Left ventricle myocardium inferior (tissue), 1 donor: ENCODE data around the gene GOLGA6C. TPM values are rescaled to one million over a fixed set of nuclear protein-coding genes. Genes with fewer than 3 reads are reported as not detected.
"Not testable (repeated sequence)": the region's sequence is repeated elsewhere in the genome, so short reads cannot be mapped to it uniquely, and the experiment has no call there.

Experiments used
- DNase-seq: peaks from one replicate; pipeline ENCODE4 v3.0.0-alpha.2; 2020
- H3K27ac ChIP-seq: fragments of 200-600 bp; replicated peaks from 2 replicates; pipeline ENCODE4 v1.8.0; 2021
- H3K27me3 ChIP-seq: fragments of 200-600 bp; 2 replicates; pipeline ENCODE4 v1.8.0; 2021; ENCODE audit warnings: low read depth
- H3K36me3 ChIP-seq: fragments of 200-600 bp; 2 replicates; pipeline ENCODE4 v1.8.0; 2021
- H3K4me1 ChIP-seq: fragments of 200-600 bp; 2 replicates; pipeline ENCODE4 v1.8.0; 2021
- H3K4me3 ChIP-seq: fragments of 200-600 bp; 2 replicates; pipeline ENCODE4 v1.8.0; 2021; ENCODE audit warnings: mild to moderate bottlenecking, moderate library complexity
- H3K9me3 ChIP-seq: fragments of 200-600 bp; replicated peaks from 2 replicates; pipeline ENCODE4 v1.8.0; 2021
- CTCF ChIP-seq: fragments of 200-600 bp; IDR thresholded peaks from 2 replicates; pipeline ENCODE4 v1.8.0; 2021; ENCODE audit warnings: antibody characterized with exemption, mild to moderate bottlenecking, borderline replicate concordance
- intact Hi-C: fragments of 100-400 bp; cut with micrococcal nuclease; formaldehyde crosslinking; loops from one replicate; pipeline ENCODE4 v1.11.0; 2022
- total RNA-seq: library from RNA; stranded (reverse); fragmentation: NEBNext Ultra II Directional; extraction: Animal tissue kit (Norgen Biotek cat#: 25700); gene quantifications from one replicate; pipeline ENCODE4 v1.2.1, GENCODE V29; 2021
- donor health status: DM: no; HTN: yes; CAD: no; lungs with severe emphysema.

Gene GOLGA6C
- total RNA-seq, 1 donor from 2014 or later = not detected

- intact Hi-C loops = loop anchor here (10.0 kb wide), 1 partner anchor 75 kb away; no protein-coding TSS in a partner anchor
- no peak for TF ChIP-seq CTCF
These were observed 51.6 kb downstream of the GOLGA6C start for GRCh38 chr15:75309711-75310110.

GRCh38 chr15:75312548-75312947 is 54.4 kb downstream of the GOLGA6C start:
- not testable (repeated sequence) for H3K36me3 ChIP-seq, H3K9me3 ChIP-seq, H3K27ac ChIP-seq

More at GRCh38 chr15:75309711-75310110, 51.6 kb downstream of the GOLGA6C start:
- no peak for DNase-seq
- Histone ChIP-seq H3K9me3 (no peaks in the 10 kb centered on the region), H3K4me3 (no peak overlapping the region), H3K36me3 (no peaks in the 10 kb centered on the region), H3K4me1 (no peaks in the 10 kb centered on the region), H3K27me3 (peaks cover 64% of the 10 kb centered on the region), H3K27ac (no peak overlapping the region)

GRCh38 chr15:75313116-75313845 is 55.1 kb downstream of the GOLGA6C start:
- H3K36me3 ChIP-seq = no peaks in the 10 kb centered on the region
- no peaks in the 10 kb centered on the region for H3K9me3 ChIP-seq
- no peak overlapping the region for H3K4me3 ChIP-seq
- no peak for TF ChIP-seq CTCF
- peaks cover 29% of the 10 kb centered on the region for H3K27me3 ChIP-seq
- no peak overlapping the region for H3K27ac ChIP-seq
- H3K4me1 ChIP-seq = no peaks in the 10 kb centered on the region
- no peak for DNase-seq
- intact Hi-C loops = no loop called here

More at GRCh38 chr15:75312548-75312947, 54.4 kb downstream of the GOLGA6C start:
- DNase-seq, H3K4me3 ChIP-seq, intact Hi-C loops, H3K4me1 ChIP-seq: not testable (repeated sequence)
- H3K27me3 ChIP-seq = peaks cover 36% of the 10 kb centered on the region

GRCh38 chr15:75314552-75315290 is 56.6 kb downstream of the GOLGA6C start:
- no peak for TF ChIP-seq CTCF
- peaks cover 15% of the 10 kb centered on the region for H3K27me3 ChIP-seq
- intact Hi-C loops = no loop called here
- no peak for DNase-seq
- no peak overlapping the region for H3K4me3 ChIP-seq
- H3K27ac ChIP-seq = no peak overlapping the region
- no peaks in the 10 kb centered on the region for H3K4me1 ChIP-seq
- H3K36me3 ChIP-seq = no peaks in the 10 kb centered on the region
- H3K9me3 ChIP-seq = no peaks in the 10 kb centered on the region

- H3K27me3 ChIP-seq, H3K4me3 ChIP-seq, DNase-seq, H3K27ac ChIP-seq, H3K36me3 ChIP-seq, H3K9me3 ChIP-seq, H3K4me1 ChIP-seq, intact Hi-C loops: not testable (repeated sequence)
These were observed 61.2 kb downstream of the GOLGA6C start for GRCh38 chr15:75319231-75319897.

Other genes starting within 250 kb of the GOLGA6C start
- 5.0 TPM for gene PPCDC, start 234.7 kb upstream of the GOLGA6C start, total RNA-seq
- 15.0 TPM for gene C15orf39, start 56.5 kb upstream of the GOLGA6C start, total RNA-seq
- not detected for gene GOLGA6D, start 24.5 kb downstream of the GOLGA6C start, total RNA-seq
- gene COMMD4, start 77.7 kb downstream of the GOLGA6C start, total RNA-seq = 36.4 TPM
- gene NEIL1, start 88.7 kb downstream of the GOLGA6C start, total RNA-seq = 8.2 TPM
- gene MAN2C1, start 110.3 kb downstream of the GOLGA6C start, total RNA-seq = 114 TPM
- 28.0 TPM for gene SIN3A, start 193.4 kb downstream of the GOLGA6C start, total RNA-seq